GM18505 (cell line): ENCODE data around the gene GSE1.

Source experiments
- ATAC-seq: cut with Tn5 transposase; IDR thresholded peaks from one replicate; pipeline ENCODE4 v1.9.1; 2021; ENCODE audit not compliant: unreplicated experiment
- POLR2A ChIP-seq: IDR thresholded peaks from 4 replicates; pipeline ENCODE4 v1.6.1; 2011; ENCODE audit warnings: borderline replicate concordance; ENCODE audit not compliant: insufficient read depth, insufficient read length; ENCODE audit errors: extremely low read depth

Gene GSE1

DNA sequence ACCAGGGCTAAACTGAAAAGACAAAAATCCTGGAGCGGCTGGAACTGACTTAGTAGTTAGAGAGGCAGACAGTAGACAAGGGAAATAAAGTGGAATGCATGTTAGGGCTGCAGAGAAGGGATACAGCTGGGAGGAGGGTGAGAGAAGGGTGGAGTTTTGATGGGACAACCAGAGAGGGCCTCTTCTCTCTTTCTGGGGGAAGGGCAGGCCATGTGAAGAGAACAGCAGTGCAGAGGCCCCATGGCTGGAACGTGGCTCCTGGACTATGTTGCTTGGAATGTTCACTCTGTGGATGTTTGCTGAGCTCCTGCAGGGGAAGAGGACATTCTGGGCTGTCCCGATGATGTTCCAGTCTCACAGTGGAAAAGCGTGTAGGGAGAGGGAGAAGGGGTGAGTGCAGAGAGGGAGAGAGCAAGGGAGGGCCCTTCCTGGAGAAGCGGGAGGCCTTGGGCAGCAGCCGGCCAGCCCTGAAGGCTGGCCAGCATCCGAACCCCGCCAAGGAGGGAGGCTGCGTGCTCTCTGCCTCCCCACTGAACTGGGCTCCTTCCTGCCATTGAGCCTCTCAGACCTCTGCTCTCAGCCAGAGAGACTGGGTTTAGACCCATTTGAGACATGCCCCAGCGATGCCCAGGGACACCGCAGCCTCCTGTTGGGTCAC, 33.1 kb upstream of the GSE1 start:
- TF ChIP-seq POLR2A: no peak
- no peak for ATAC-seq

DNA sequence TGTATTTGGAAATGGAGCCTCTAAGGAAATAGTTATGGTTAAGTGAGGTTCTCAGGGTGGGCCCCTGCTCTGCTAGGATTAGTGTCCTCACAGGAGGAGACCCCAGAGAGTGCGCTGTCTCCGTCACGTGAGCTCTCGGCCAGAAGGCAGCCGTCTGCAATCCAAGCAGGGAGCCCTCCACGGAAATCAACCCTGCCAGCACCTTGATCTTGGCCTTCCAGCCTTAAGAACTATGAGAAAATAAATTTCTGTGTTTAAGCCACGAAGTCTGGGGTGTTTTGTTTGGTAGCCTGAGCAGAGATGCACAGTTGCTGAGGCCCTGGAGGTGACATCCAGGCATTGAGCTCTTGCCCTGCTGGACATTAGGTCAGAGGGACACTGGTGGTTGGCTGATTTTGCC, 32.4 kb upstream of the GSE1 start:
- TF ChIP-seq POLR2A: no peak
- no peak for ATAC-seq

DNA sequence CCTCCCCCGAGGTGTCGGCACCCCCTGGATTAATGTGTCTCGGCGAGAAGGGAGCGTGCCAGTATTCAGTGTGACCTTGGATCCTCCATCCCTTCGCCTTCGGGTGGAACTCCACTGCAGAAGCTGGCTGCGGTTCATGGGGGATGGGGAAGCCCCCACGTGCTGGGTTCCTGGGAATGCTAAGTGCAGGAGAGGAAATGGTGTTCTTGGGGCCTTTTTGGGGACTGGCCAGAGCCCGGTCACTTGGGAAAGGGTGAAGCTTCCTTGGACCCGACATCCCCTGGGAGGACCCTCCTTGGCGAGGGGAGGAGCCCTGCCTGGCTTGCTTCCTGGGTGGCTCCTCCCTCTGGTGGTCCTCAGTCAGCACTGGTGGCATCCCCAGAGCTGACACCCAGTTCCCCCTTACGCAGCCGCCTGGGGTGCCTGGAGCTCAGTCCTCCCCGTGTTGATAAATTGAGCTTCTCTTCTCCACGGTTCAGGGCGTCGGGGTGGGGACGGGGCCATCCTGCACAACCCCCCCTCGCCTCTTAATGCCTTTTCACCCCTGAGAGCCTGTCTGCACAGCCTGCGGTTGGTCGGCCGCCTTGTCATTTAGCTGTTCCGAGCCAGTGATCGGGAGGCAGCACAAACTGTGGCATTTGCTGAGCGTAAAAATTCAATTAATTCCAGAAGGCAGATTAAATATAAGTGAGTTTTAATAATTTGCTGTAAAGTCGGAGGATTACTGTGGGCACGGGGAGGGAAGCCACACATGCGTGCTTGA, 30.7 kb upstream of the GSE1 start:
- TF ChIP-seq POLR2A: no peak
- no peak for ATAC-seq

DNA sequence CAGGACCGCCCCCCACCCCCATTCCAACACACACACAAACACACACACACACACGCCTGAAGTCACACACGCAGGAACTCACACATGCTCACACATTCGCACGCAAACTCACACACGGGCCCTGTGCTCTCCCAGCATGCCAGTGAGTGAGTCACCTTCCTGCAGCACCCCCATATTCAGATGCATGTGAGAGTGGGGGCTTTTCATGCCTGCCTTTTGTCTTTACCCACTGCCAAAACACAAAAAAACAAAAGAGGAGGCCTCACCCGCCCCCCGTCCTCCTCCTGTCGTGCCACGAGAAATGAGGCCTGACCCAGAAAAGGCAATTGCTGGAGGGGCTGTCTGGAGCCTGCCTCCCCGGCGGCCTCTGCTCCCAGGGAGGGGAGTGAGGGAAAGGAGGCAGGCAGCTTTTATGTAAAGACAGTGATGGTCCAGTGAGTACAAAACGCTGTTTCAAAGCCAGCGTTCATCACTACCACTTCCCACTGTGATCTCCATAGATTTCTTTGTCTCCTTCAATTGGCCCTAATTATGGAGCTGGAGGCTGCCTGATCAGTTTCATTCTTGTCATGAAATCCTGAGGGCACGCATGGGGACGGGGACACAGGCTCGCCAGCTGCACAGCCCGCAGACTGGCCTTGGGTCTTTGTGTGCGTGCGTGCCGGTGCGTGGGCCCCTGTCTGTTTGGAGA, 29.5 kb upstream of the GSE1 start:
- no peak for ATAC-seq
- no peak for TF ChIP-seq POLR2A

DNA sequence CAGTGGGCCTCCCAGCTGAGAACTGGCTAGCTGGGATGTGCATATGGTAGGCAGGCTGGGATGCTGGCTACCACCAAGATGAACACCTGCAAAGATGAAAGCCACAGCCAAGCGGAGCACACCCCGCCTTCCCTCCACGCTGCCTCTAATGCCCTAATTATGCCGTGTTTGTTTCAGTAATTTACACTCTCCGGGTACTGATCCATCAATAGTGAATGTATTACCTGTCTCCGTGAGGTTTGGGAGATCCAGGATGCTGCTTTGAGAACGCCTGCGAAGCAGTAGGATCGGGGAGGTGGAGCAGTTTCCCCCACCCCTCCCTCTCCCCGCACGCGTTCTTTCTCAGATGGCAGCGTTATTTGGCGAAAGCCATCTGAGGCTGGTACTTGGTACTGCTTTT, 28.9 kb upstream of the GSE1 start:
- ATAC-seq: no peak
- TF ChIP-seq POLR2A: no peak

DNA sequence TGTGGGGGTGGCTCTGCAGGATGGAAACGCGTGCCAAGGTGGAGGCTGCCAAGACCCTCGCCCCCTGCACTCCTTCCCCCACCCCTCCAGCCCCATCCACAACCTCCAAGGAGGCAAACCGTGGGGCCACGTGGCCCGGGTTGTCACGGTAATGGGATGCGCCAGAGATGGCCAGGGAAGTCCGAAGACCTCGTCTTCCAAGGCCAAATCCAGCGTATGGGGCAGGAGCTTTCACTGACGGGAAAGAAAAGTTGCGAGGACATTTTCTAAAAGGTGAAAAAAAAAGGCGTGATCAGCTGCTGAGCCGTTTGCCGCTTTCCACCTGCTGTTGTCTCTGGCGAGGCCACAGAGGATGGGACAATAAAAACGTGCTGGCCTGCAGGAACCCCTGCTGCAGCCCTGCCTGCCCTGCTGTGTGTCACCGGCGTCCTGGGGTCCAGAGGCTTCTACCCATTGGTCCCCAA, 28.3 kb upstream of the GSE1 start:
- ATAC-seq: no peak
- TF ChIP-seq POLR2A: no peak

DNA sequence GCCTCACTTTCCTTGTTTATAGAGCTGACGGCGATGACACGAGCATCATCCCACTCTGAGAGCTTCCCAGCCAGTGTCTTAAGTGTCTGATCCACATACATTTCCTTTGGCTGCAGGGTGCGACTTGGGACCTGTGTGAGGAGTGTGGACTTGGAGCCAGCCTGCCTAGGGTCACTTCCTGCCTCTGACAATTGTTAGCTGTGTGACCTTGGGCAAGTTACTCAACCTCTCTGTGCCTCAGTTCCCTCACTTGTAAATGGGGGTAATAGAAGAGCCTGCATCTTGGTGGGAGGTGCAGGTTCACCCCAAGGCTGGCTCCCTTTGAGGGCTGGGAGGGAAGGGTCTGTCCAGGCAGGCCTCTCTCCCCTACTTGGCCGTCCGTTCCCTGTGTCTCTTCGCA, 27.4 kb upstream of the GSE1 start:
- no peak for ATAC-seq
- no peak for TF ChIP-seq POLR2A

DNA sequence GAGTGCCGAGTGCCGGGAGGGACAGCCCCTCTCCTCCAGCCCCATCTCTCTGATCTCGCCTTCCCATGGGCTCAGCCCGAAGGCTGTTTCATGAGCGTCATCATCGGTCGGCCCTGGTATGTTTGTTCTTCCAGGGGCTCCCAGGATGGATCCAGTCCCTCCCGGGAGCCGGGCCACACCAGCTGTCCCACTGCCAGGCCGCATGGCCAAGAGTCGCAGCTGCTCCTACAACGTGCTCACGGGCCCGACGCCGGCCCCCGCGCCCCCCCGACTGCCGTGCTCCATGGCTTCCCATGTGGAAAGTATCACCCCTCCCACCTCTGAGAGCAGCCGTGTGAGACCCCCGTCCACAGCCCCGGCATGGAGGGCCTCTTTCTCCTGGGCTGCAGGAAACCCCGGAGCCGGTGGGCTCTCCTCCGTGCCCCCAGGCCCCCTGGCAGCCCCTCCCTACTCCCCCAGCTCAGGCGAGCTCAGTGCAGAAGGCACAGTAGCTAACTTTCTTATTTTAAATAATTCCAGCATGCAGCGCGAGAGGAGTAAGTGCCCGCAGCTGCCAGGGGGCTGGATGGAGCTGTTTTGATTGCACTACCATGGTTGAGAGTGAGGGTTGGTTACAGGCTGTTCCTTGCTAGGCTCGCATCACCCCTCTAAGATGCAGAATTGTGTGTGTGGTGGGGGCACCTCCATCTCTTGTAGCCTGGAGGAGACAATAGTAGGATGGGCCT, 26.6 kb upstream of the GSE1 start:
- TF ChIP-seq POLR2A: no peak
- ATAC-seq: no peak

DNA sequence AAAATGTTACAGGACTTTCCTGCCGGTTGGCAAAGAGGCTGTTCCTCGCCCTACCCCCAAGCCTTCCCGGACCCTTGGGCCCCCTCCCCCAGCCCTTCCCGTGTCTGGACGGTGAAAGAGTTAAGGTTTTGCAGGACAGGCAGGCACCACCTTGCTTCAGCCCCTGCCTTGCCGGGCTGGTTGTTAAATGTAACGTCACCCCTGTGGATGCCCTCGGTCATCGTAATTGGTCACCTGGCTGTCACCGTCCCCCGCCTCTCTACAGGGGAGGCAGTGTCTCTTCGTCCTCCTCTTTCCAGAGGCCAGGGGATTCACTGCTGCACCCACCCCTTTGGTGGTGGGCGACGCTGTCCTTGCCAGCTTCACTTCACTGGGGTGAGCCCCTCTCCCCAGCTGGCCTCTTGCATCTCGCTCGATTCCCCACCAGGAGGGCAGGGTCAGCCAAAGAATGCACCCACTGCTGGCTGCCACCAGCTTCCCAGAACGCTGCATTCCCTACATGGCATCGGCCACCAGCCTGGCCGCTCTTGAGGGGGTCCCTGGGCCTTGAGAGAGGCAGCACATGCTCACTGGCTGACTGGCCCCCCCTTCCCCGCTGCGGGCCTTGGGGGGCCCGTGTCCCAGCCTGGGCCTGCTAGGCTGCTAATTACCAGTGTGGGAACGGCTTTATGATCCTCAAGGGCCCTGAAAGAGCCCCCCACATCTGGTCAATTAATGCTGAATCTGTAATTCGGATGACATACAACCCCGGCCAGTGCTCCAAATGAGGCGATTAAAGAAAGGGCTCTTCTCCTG, 25.2 kb upstream of the GSE1 start:
- no peak for ATAC-seq
- no peak for TF ChIP-seq POLR2A

DNA sequence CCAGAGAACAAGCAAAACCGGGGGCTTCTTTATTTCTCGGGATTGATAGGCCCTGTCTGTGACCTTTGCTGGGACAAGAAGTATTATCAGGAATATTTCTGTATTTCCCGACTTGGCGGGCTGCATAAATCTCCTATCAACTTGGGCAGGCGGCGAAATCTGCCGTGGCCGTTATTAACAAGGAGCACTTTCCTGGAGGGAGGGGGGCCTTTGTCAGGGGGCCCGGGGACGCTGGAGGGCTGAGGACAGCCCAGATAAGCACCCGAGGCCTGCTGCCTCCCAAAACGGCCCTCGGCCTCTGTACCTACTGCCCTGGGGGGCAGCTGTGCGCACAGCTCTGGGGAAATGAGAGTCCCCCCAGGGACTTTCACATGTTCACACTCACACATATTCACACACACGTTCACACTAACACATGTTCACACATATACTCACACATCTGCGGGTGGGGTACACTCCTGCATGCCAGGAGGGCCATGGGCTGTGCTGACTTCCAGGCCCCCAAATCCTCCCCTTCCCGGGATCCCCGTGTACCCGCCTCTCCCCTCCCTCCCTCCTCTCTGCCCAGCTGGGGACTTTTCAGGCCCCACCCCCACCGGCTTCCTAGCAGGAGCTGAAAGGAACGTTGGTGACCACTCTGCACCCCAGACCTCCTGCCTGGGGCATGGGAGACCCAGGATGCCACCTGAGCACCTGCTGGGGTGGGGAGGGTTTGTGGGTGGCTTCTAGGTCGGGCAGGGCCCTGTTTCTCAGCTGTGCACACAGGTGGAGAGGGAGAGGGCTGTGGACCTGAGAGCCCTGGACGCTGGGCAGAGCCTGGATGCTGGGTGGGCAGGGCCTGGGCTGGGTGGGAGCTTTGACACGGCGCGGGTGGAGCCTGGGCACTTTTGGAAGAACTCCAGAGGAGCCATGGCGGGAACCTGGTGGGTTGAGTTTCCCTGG, 24.3 kb upstream of the GSE1 start:
- no peak for TF ChIP-seq POLR2A
- no peak for ATAC-seq

DNA sequence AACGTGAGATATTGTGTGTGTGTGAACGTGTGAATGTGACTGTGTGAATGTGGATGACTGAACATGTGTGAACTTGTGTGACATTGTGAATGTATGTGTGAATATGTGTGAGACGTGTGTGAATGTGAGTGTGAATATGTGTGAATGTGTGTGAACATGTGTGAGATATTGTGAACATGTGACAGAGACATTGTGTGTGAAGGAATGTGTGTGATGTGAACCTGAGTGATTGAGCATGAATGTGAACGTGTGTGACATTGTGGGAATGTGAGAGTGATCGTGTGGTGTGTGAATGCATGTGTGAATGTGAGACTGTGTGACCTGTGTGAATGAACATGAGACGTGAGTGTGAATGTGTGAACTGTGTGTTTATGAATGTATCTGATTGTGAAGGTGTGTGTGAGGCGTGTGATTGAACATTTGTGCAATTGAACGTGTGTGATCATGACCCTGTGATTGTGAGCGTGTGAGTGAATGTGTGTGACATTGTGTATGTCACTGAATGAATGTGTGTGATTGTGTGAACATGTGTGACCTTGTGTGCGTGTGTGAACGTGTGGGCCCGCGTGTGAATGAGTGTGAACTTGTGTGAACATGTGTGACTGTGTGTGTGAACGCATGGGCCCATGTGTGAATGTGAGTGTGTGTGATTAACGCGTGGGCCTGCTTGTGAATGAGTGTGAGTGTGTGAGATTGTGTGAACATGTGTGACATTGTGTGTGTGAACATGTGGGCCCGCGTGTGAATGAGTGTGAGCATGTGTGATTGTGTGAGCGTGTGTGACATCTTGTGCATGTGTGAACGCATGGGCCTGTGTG, 23.2 kb upstream of the GSE1 start:
- no peak for ATAC-seq
- no peak for TF ChIP-seq POLR2A
